CD4-positive, CD25-positive, alpha-beta regulatory T cell (primary cell): ENCODE results near the gene RAD51B. TPM values are rescaled to one million over a fixed set of nuclear protein-coding genes. Genes with fewer than 3 reads are reported as not detected.
A peak's percentile ranks its signal among the peaks of the same experiment; 100 is the strongest.

Experiments used
- ATAC-seq, 2 donors: fragments of 150-1000 bp; cut with Tn5 transposase; one replicate each; pipeline ENCODE4 v1.10.0; 2021; ENCODE audit warnings: low read depth in 2 of 2, moderate number of reproducible peaks in 2 of 2, moderate library complexity in 1 of 2
- DNase-seq, 3 donors: peaks; one replicate each; pipeline versions ENCODE4 v3.0.0 to v3.0.0-alpha.2; 2012 to 2022; ENCODE audit warnings: mixed read lengths in 1 of 3
- H3K27ac ChIP-seq: one replicate; pipeline ENCODE4 v1.7.0; 2013; ENCODE audit warnings: mild to moderate bottlenecking, low read length; ENCODE audit not compliant: insufficient read depth, poor library complexity, severe bottlenecking
- H3K27me3 ChIP-seq: one replicate; pipeline ENCODE4 v1.7.0; 2013; ENCODE audit warnings: low read length; ENCODE audit not compliant: control insufficient read depth, insufficient read depth
- H3K36me3 ChIP-seq: one replicate; pipeline ENCODE4 v1.7.0; 2013; ENCODE audit warnings: mild to moderate bottlenecking, low read length, moderate library complexity; ENCODE audit not compliant: control insufficient read depth, insufficient read depth
- H3K4me1 ChIP-seq: 2 replicates; pipeline ENCODE4 v1.7.0; 2013; ENCODE audit warnings: mild to moderate bottlenecking, low read length; ENCODE audit not compliant: insufficient read depth, control insufficient read depth, poor library complexity, severe bottlenecking
- H3K4me3 ChIP-seq: one replicate; pipeline ENCODE4 v1.7.0; 2013; ENCODE audit warnings: low read depth, mild to moderate bottlenecking, low read length, moderate library complexity
- H3K9me3 ChIP-seq, 2 experiments: 1 replicate in 1 of 2; 2 replicates in 1 of 2; pipeline ENCODE4 v1.7.0; 2013; ENCODE audit warnings: low read length in 2 of 2, mild to moderate bottlenecking in 1 of 2, moderate library complexity in 1 of 2; ENCODE audit not compliant: control insufficient read depth in 2 of 2
- H3K27ac Mint-ChIP-seq, 3 donors: one replicate each; pipeline ENCODE4 v1.8.0; 2020 to 2022; ENCODE audit warnings: mild to moderate bottlenecking in 3 of 3, mixed read lengths in 3 of 3, moderate library complexity in 2 of 3
- H3K27me3 Mint-ChIP-seq: one replicate; pipeline ENCODE4 v1.8.0; 2022; ENCODE audit warnings: mild to moderate bottlenecking, mixed read lengths
- H3K36me3 Mint-ChIP-seq: one replicate; pipeline ENCODE4 v1.8.0; 2020; ENCODE audit warnings: mixed read lengths
- H3K4me1 Mint-ChIP-seq, 4 donors: one replicate each; pipeline ENCODE4 v1.8.0; 2020 to 2022; ENCODE audit warnings: mixed read lengths in 4 of 4, mild to moderate bottlenecking in 1 of 4
- H3K4me3 Mint-ChIP-seq, 4 donors: one replicate each; pipeline ENCODE4 v1.8.0; 2020 to 2022; ENCODE audit warnings: mild to moderate bottlenecking in 4 of 4, mixed read lengths in 4 of 4, moderate library complexity in 3 of 4
- H3K9me3 Mint-ChIP-seq, 7 donors: one replicate each; pipeline ENCODE4 v1.8.0; 2020 to 2022; ENCODE audit warnings: mixed read lengths in 7 of 7, mild to moderate bottlenecking in 3 of 7, moderate library complexity in 2 of 7
- polyA plus RNA-seq, 4 donors: library from polyadenylated mRNA; unstranded; fragments of 300-500 nt; fragmentation: Illumina TruSeq; gene quantifications; one replicate each; pipeline ENCODE4 v1.2.3, GENCODE V29; 2021
- total RNA-seq: library from RNA; stranded (reverse); gene quantifications from one replicate; pipeline ENCODE4 v1.2.3, GENCODE V29; 2022

Gene RAD51B
- total and polyA plus RNA-seq, 5 donors from 2014 or later: 19.1 to 40.2 (median 28.1) TPM

- no peaks in the 10 kb centered on the region for H3K36me3 Mint-ChIP-seq
- H3K4me1 Mint-ChIP-seq: peaks cover 21 to 82% (median 53%) of the 10 kb centered on the region in 4 donors
- H3K36me3 ChIP-seq: no peaks in the 10 kb centered on the region
- ATAC-seq (no peak), DNase-seq (no peak)
- H3K4me3 Mint-ChIP-seq: peak overlapping the region in 1 of 4 donors; percentile 20
- H3K9me3 Mint-ChIP-seq: no peaks in the 10 kb centered on the region
- H3K9me3 ChIP-seq: no peaks in the 10 kb centered on the region
- H3K4me3 ChIP-seq: no peak overlapping the region
- peaks cover 53% of the 10 kb centered on the region for H3K4me1 ChIP-seq
- H3K27me3 Mint-ChIP-seq: no peaks in the 10 kb centered on the region
- H3K27ac ChIP-seq: peak overlapping the region; percentile 5
- peak overlapping the region; percentile 86 to 94 (median 93) for H3K27ac Mint-ChIP-seq
- no peaks in the 10 kb centered on the region for H3K27me3 ChIP-seq
Measured at GRCh38 chr14:68770051-68770450, 950.5 kb downstream of the RAD51B start.

GRCh38 chr14:68770553-68771286 lies 951.1 kb downstream of the RAD51B start:
- ATAC-seq (no peak), DNase-seq (peak in 1 of 3 donors; percentile 24)
- H3K36me3 ChIP-seq: no peaks in the 10 kb centered on the region
- H3K27ac ChIP-seq: peak overlapping the region; percentile 82
- peaks cover 0 to 2% (median 0%) of the 10 kb centered on the region in 7 donors for H3K9me3 Mint-ChIP-seq
- peaks cover 51% of the 10 kb centered on the region for H3K4me1 ChIP-seq
- no peaks in the 10 kb centered on the region for H3K27me3 ChIP-seq
- H3K9me3 ChIP-seq: no peaks in the 10 kb centered on the region
- H3K27me3 Mint-ChIP-seq: no peaks in the 10 kb centered on the region
- H3K4me3 Mint-ChIP-seq: peak overlapping the region in 3 of 4 donors; percentile 16 to 76 (median 67)
- peak overlapping the region; percentile 86 to 94 (median 93) for H3K27ac Mint-ChIP-seq
- H3K36me3 Mint-ChIP-seq: no peaks in the 10 kb centered on the region
- H3K4me3 ChIP-seq: peak overlapping the region; percentile 29
- peaks cover 25 to 84% (median 53%) of the 10 kb centered on the region in 4 donors for H3K4me1 Mint-ChIP-seq

GRCh38 chr14:68771631-68772030 lies 952.1 kb downstream of the RAD51B start:
- Histone ChIP-seq H3K36me3 (no peaks in the 10 kb centered on the region), H3K27ac (peak overlapping the region; percentile 82), H3K9me3 (no peaks in the 10 kb centered on the region), H3K27me3 (no peaks in the 10 kb centered on the region), H3K4me1 (peaks cover 59% of the 10 kb centered on the region), H3K4me3 (peak overlapping the region; percentile 29)
- Mint-ChIP-seq H3K27me3 (no peaks in the 10 kb centered on the region), H3K4me3 (peak overlapping the region in 3 of 4 donors; percentile 50 to 76 (median 67)), H3K36me3 (no peaks in the 10 kb centered on the region), H3K4me1 (peaks cover 26 to 84% (median 50%) of the 10 kb centered on the region in 4 donors), H3K27ac (peak overlapping the region; percentile 86 to 94 (median 93)), H3K9me3 (peaks cover 0 to 2% (median 0%) of the 10 kb centered on the region in 7 donors)
- DNase-seq (peak in 1 of 3 donors; percentile 60), ATAC-seq (peak in 1 of 2 donors; percentile 44)

- DNase-seq: peak in 2 of 3 donors; percentile 60 to 68
- no peaks in the 10 kb centered on the region for H3K27me3 ChIP-seq
- H3K4me3 ChIP-seq: peak overlapping the region; percentile 52
- Mint-ChIP-seq H3K9me3 (peaks cover 0 to 2% (median 0%) of the 10 kb centered on the region in 7 donors), H3K4me1 (peaks cover 29 to 82% (median 51%) of the 10 kb centered on the region in 4 donors), H3K27ac (peak overlapping the region; percentile 86 to 100 (median 97)), H3K36me3 (no peaks in the 10 kb centered on the region), H3K4me3 (peak overlapping the region; percentile 56 to 81 (median 77)), H3K27me3 (no peaks in the 10 kb centered on the region)
- peak overlapping the region; percentile 82 for H3K27ac ChIP-seq
- peaks cover 67% of the 10 kb centered on the region for H3K4me1 ChIP-seq
- H3K36me3 ChIP-seq: no peaks in the 10 kb centered on the region
- no peaks in the 10 kb centered on the region for H3K9me3 ChIP-seq
- peak; percentile 72 to 77 for ATAC-seq
Measured at GRCh38 chr14:68772761-68773381, 953.3 kb downstream of the RAD51B start.

- H3K4me1 ChIP-seq: peaks cover 87% of the 10 kb centered on the region
Measured at GRCh38 chr14:68774771-68775613, 955.4 kb downstream of the RAD51B start.

GRCh38 chr14:68775614-68776126 lies 956.1 kb downstream of the RAD51B start:
- Histone ChIP-seq H3K9me3 (no peaks in the 10 kb centered on the region), H3K4me1 (peaks cover 89% of the 10 kb centered on the region), H3K4me3 (peak overlapping the region; percentile 3), H3K36me3 (no peaks in the 10 kb centered on the region), H3K27me3 (no peaks in the 10 kb centered on the region), H3K27ac (no peak overlapping the region)
- H3K27ac Mint-ChIP-seq: peak overlapping the region in 2 of 3 donors; percentile 84 to 89
- DNase-seq: peak in 1 of 3 donors; percentile 50
- no peaks in the 10 kb centered on the region for H3K36me3 Mint-ChIP-seq
- peaks cover 0 to 2% (median 0%) of the 10 kb centered on the region in 7 donors for H3K9me3 Mint-ChIP-seq
- peak overlapping the region in 3 of 4 donors; percentile 31 to 54 (median 39) for H3K4me3 Mint-ChIP-seq
- H3K27me3 Mint-ChIP-seq: no peaks in the 10 kb centered on the region
- H3K4me1 Mint-ChIP-seq: peaks cover 44 to 95% (median 67%) of the 10 kb centered on the region in 4 donors
- no peak for ATAC-seq

More at GRCh38 chr14:68774771-68775613, 955.4 kb downstream of the RAD51B start:
- Histone ChIP-seq H3K27me3 (no peaks in the 10 kb centered on the region), H3K27ac (no peak overlapping the region), H3K9me3 (no peaks in the 10 kb centered on the region), H3K36me3 (no peaks in the 10 kb centered on the region), H3K4me3 (peak overlapping the region; percentile 23)
- Mint-ChIP-seq H3K9me3 (peaks cover 0 to 2% (median 0%) of the 10 kb centered on the region in 7 donors), H3K4me3 (peak overlapping the region in 3 of 4 donors; percentile 39 to 54 (median 44)), H3K4me1 (peaks cover 42 to 95% (median 67%) of the 10 kb centered on the region in 4 donors), H3K27ac (peak overlapping the region in 2 of 3 donors; percentile 84 to 89), H3K27me3 (no peaks in the 10 kb centered on the region), H3K36me3 (no peaks in the 10 kb centered on the region)
- ATAC-seq (no peak), DNase-seq (no peak)

GRCh38 chr14:68777644-68778043 lies 958.1 kb downstream of the RAD51B start:
- peak overlapping the region; percentile 88 for H3K4me3 ChIP-seq
- Mint-ChIP-seq H3K27ac (peak overlapping the region; percentile 80 to 99 (median 89)), H3K4me1 (peaks cover 38 to 96% (median 70%) of the 10 kb centered on the region in 4 donors), H3K4me3 (peak overlapping the region in 3 of 4 donors; percentile 84 to 98 (median 91)), H3K36me3 (no peaks in the 10 kb centered on the region), H3K9me3 (peaks cover 0 to 2% (median 0%) of the 10 kb centered on the region in 7 donors), H3K27me3 (no peaks in the 10 kb centered on the region)
- H3K27ac ChIP-seq: peak overlapping the region; percentile 99
- ATAC-seq: no peak
- peaks cover 89% of the 10 kb centered on the region for H3K4me1 ChIP-seq
- DNase-seq: no peak
- H3K9me3 ChIP-seq: no peaks in the 10 kb centered on the region
- H3K36me3 ChIP-seq: no peaks in the 10 kb centered on the region
- no peaks in the 10 kb centered on the region for H3K27me3 ChIP-seq
